Left renal pelvis (tissue), 4 donors: ENCODE data around the gene LEUTX. TPM values are rescaled to one million over a fixed set of nuclear protein-coding genes. Genes with fewer than 3 reads are reported as not detected.
"Not testable (repeated sequence)": the region's sequence is repeated elsewhere in the genome, so short reads cannot be mapped to it uniquely, and the experiment has no call there.

Experiments used
- DNase-seq, 4 donors: peaks; one replicate each; pipeline ENCODE4 v3.0.0-alpha.2; 2013; ENCODE audit warnings: low read depth in 4 of 4, low spot score in 3 of 4
- polyA plus RNA-seq, 4 donors: library from polyadenylated mRNA; unstranded; fragments of 120-200 nt; gene quantifications; one replicate each; pipeline ENCODE4 v1.2.1, GENCODE V29; 2013; ENCODE audit not compliant: insufficient read length in 4 of 4

Gene LEUTX
- polyA plus RNA-seq: not detected

- no peak for DNase-seq
Measured at GRCh38 chr19:39778763-39779162, at the start of gene LEUTX. Gene LEUTX (plus strand): TSS chr19:39778854. CDS start chr19:39778921, 67 bp downstream.

- DNase-seq: no peak
Measured at GRCh38 chr19:39729594-39729993, 49.1 kb upstream of the LEUTX start.

GRCh38 chr19:39731685-39732084 lies 47.0 kb upstream of the LEUTX start:
- no peak for DNase-seq

GRCh38 chr19:39733841-39734240 lies 44.8 kb upstream of the LEUTX start:
- DNase-seq: no peak

GRCh38 chr19:39735688-39736087 lies 43.0 kb upstream of the LEUTX start:
- DNase-seq: no peak

- DNase-seq: no peak
Measured at GRCh38 chr19:39736088-39736487, 42.6 kb upstream of the LEUTX start.

GRCh38 chr19:39737351-39737750 lies 41.3 kb upstream of the LEUTX start:
- DNase-seq: no peak

- DNase-seq: no peak
Measured at GRCh38 chr19:39737891-39738290, 40.8 kb upstream of the LEUTX start, which contains the start of gene CLC. Gene CLC (minus strand): TSS chr19:39738029. CDS start chr19:39737952, 77 bp downstream.

GRCh38 chr19:39738814-39739213 lies 39.8 kb upstream of the LEUTX start:
- DNase-seq: no peak

- no peak for DNase-seq
Measured at GRCh38 chr19:39740395-39740794, 38.3 kb upstream of the LEUTX start.

- DNase-seq: no peak
Measured at GRCh38 chr19:39745643-39746042, 33.0 kb upstream of the LEUTX start.

- DNase-seq: no peak
Measured at GRCh38 chr19:39746836-39747529, 31.7 kb upstream of the LEUTX start.

- DNase-seq: no peak
Measured at GRCh38 chr19:39749981-39750380, 28.7 kb upstream of the LEUTX start.

GRCh38 chr19:39752390-39752789 lies 26.3 kb upstream of the LEUTX start:
- no peak for DNase-seq

- no peak for DNase-seq
Measured at GRCh38 chr19:39752795-39753194, 25.9 kb upstream of the LEUTX start.

- no peak for DNase-seq
Measured at GRCh38 chr19:39754544-39754943, 24.1 kb upstream of the LEUTX start.

- DNase-seq: no peak
Measured at GRCh38 chr19:39754971-39755370, 23.7 kb upstream of the LEUTX start.

- DNase-seq: no peak
Measured at GRCh38 chr19:39759457-39760184, 19.0 kb upstream of the LEUTX start.

- DNase-seq: not testable (repeated sequence)
Measured at GRCh38 chr19:39761851-39762250, 16.8 kb upstream of the LEUTX start.

- DNase-seq: no peak
Measured at GRCh38 chr19:39765091-39766076, 13.3 kb upstream of the LEUTX start.

GRCh38 chr19:39768334-39768733 lies 10.3 kb upstream of the LEUTX start:
- DNase-seq: no peak
